Stimulated activated CD8-positive, alpha-beta memory T cell treated with anti-CD3 and anti-CD28 coated beads, Interleukin-15, amount 100 ng/mL, for 48 hours (primary cell): ENCODE measurements around the gene IRF5.
"Not testable (repeated sequence)": the region's sequence is repeated elsewhere in the genome, so short reads cannot be mapped to it uniquely, and the experiment has no call there.

Experiments
- DNase-seq, 2 donors: peaks; one replicate each; pipeline ENCODE4 v3.0.0-alpha.2; 2020; ENCODE audit warnings: low read depth in 2 of 2

IRF5 gene

GRCh38 chr7:128938544-128939074 lies 882 bp downstream of the IRF5 start:
- DNase-seq, result no peak

- no peak for DNase-seq
Measured at GRCh38 chr7:128939075-128939860, 1.5 kb downstream of the IRF5 start.

GRCh38 chr7:128939861-128940410 lies 2.2 kb downstream of the IRF5 start:
- no peak for DNase-seq

GRCh38 chr7:128940494-128941322 lies 3.0 kb downstream of the IRF5 start:
- DNase-seq, result no peak

GRCh38 chr7:128941323-128941890 lies 3.7 kb downstream of the IRF5 start:
- DNase-seq, result no peak

- no peak for DNase-seq
Measured at GRCh38 chr7:128941946-128942526, 4.3 kb downstream of the IRF5 start.

- DNase-seq, result not testable (repeated sequence)
Measured at GRCh38 chr7:128943251-128943650, 5.5 kb downstream of the IRF5 start.

GRCh38 chr7:128944487-128945236 lies 6.9 kb downstream of the IRF5 start:
- DNase-seq, result no peak

GRCh38 chr7:128945668-128946366 lies 8.1 kb downstream of the IRF5 start:
- no peak for DNase-seq

- no peak for DNase-seq
Measured at GRCh38 chr7:128946936-128947830, 9.5 kb downstream of the IRF5 start.

GRCh38 chr7:128947854-128948253 lies 10.1 kb downstream of the IRF5 start:
- DNase-seq, result no peak

- no peak for DNase-seq
Measured at GRCh38 chr7:128948312-128948973, 10.7 kb downstream of the IRF5 start.

- no peak for DNase-seq
Measured at GRCh38 chr7:128948976-128949760, 11.4 kb downstream of the IRF5 start.

- no peak for DNase-seq
Measured at GRCh38 chr7:128951296-128951695, 13.6 kb downstream of the IRF5 start.

GRCh38 chr7:128954150-128954549 lies 16.4 kb downstream of the IRF5 start:
- no peak for DNase-seq

- no peak for DNase-seq
Measured at GRCh38 chr7:128954830-128955802, 17.4 kb downstream of the IRF5 start.

- no peak for DNase-seq
Measured at GRCh38 chr7:128955981-128956380, 18.3 kb downstream of the IRF5 start.
